Fibroblast of lung (primary cell): ENCODE results near the gene SLC5A8.

Source experiments
- EZH2 ChIP-seq: IDR thresholded peaks from 2 replicates; pipeline ENCODE4 v1.5.1; 2012; ENCODE audit warnings: low read length, control low read depth, mild to moderate bottlenecking; ENCODE audit errors: missing control alignments
- TF ChIP-seq, protein P1 (sequence below), 2 donors: IDR thresholded peaks in 1 of 2; conservative IDR thresholded peaks in 1 of 2; 1 replicate in 1 of 2; 2 replicates in 1 of 2; pipeline ENCODE4 v1.5.1; 2011 to 2012; ENCODE audit warnings: low read length in 2 of 2, control low read depth in 1 of 2, inconsistent platforms in 1 of 2, low read depth in 1 of 2, mild to moderate bottlenecking in 1 of 2

DNA sequence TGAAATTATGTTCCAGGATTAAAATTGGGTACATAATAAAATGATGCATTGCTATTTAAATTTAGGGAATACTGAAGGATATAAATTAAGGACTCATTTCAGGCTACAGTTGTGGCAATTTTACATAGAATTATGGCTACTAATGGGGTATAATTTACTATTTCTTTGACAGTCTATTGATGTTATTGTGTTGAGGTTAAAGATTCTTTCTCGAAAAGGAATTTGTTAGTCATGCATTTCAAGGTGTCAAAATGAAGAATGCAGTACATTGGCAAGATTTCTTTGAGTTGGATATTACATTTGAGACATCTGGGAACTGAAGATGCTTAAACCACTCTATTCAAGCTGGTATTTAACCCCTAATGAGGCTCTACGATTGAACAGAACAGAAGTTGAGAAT lies 28.3 kb downstream of the SLC5A8 start:
- TF ChIP-seq, protein P1, sequence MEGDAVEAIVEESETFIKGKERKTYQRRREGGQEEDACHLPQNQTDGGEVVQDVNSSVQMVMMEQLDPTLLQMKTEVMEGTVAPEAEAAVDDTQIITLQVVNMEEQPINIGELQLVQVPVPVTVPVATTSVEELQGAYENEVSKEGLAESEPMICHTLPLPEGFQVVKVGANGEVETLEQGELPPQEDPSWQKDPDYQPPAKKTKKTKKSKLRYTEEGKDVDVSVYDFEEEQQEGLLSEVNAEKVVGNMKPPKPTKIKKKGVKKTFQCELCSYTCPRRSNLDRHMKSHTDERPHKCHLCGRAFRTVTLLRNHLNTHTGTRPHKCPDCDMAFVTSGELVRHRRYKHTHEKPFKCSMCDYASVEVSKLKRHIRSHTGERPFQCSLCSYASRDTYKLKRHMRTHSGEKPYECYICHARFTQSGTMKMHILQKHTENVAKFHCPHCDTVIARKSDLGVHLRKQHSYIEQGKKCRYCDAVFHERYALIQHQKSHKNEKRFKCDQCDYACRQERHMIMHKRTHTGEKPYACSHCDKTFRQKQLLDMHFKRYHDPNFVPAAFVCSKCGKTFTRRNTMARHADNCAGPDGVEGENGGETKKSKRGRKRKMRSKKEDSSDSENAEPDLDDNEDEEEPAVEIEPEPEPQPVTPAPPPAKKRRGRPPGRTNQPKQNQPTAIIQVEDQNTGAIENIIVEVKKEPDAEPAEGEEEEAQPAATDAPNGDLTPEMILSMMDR (conservative IDR thresholded peaks at IDR 0.05 in 1 of 2, IDR thresholded peaks at IDR 0.05 in 1 of 2; ENCODE audit: low read depth in 1 of 2, low read length in 2 of 2): no peak
- no peak for TF ChIP-seq EZH2
